HCT116 (cell line): ENCODE data around the gene ZC3H12D.

ENCODE experiments used
- EZH2phosphoT487 ChIP-seq: fragments of 200-600 bp; IDR thresholded peaks from 2 replicates; pipeline ENCODE4 v1.6.1; 2018; ENCODE audit warnings: antibody characterized with exemption, borderline replicate concordance
- POLR2A ChIP-seq: IDR thresholded peaks from 2 replicates; pipeline ENCODE4 v1.7.0; 2011; ENCODE audit warnings: borderline replicate concordance; ENCODE audit not compliant: insufficient read depth, insufficient read length; ENCODE audit errors: extremely low read depth
- POLR2AphosphoS5 ChIP-seq: IDR thresholded peaks from 2 replicates; pipeline ENCODE4 v1.6.1; 2011; ENCODE audit warnings: mild to moderate bottlenecking, low read depth, low read length, moderate library complexity
- RAD21 ChIP-seq: IDR thresholded peaks from 2 replicates; pipeline ENCODE4 v1.6.1; 2012; ENCODE audit warnings: low read depth, mild to moderate bottlenecking
- SP1 ChIP-seq: IDR thresholded peaks from 2 replicates; pipeline ENCODE4 v1.6.1; 2012; ENCODE audit warnings: low read depth
- SRF ChIP-seq: IDR thresholded peaks from 2 replicates; pipeline ENCODE4 v1.6.1; 2012; ENCODE audit warnings: low read depth
- TF ChIP-seq, protein P1 (sequence below), 3 experiments: fragments of 200-600 bp in 1 of 3; sonication (generic) in 1 of 3; IDR thresholded peaks in 2 of 3; conservative IDR thresholded peaks in 1 of 3; 2 replicates each; pipeline ENCODE4 v1.5.1; 2012 to 2017; ENCODE audit warnings: low read depth in 2 of 3, low read length in 2 of 3, antibody characterized with exemption in 1 of 3, borderline replicate concordance in 1 of 3, control low read depth in 1 of 3, mild to moderate bottlenecking in 1 of 3, mixed read lengths in 1 of 3, mixed run types in 1 of 3, moderate library complexity in 1 of 3; ENCODE audit not compliant: insufficient read depth in 1 of 3

DNA sequence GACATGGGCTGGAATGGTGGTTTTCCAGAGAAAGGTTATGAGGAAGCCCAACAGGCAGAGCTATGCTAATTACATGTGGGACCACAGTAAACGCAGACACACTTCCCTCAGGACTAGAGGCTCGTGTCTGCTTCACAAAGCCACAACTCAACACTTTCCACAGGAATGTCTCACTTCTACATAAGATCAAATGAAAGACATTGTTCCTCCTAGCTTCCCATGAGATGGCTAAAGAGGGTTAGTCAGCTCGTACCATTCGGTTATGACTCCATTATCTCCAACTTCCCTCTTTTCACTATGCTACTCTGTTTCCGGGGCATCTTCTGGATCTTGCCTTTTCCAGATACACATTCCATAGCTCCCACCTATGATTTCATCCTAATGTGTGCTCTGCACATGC, 29.1 kb upstream of the ZC3H12D start:
- no peak for TF ChIP-seq EZH2phosphoT487
- TF ChIP-seq RAD21: no peak
- TF ChIP-seq POLR2A: no peak
- TF ChIP-seq SRF: no peak
- no peak for TF ChIP-seq SP1
- TF ChIP-seq POLR2AphosphoS5: no peak
- TF ChIP-seq, protein P1, sequence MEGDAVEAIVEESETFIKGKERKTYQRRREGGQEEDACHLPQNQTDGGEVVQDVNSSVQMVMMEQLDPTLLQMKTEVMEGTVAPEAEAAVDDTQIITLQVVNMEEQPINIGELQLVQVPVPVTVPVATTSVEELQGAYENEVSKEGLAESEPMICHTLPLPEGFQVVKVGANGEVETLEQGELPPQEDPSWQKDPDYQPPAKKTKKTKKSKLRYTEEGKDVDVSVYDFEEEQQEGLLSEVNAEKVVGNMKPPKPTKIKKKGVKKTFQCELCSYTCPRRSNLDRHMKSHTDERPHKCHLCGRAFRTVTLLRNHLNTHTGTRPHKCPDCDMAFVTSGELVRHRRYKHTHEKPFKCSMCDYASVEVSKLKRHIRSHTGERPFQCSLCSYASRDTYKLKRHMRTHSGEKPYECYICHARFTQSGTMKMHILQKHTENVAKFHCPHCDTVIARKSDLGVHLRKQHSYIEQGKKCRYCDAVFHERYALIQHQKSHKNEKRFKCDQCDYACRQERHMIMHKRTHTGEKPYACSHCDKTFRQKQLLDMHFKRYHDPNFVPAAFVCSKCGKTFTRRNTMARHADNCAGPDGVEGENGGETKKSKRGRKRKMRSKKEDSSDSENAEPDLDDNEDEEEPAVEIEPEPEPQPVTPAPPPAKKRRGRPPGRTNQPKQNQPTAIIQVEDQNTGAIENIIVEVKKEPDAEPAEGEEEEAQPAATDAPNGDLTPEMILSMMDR (IDR thresholded peaks at IDR 0.05 in 2 of 3, conservative IDR thresholded peaks at IDR 0.05 in 1 of 3; ENCODE audit: borderline replicate concordance in 1 of 3, insufficient read depth in 1 of 3, low read depth in 2 of 3, low read length in 2 of 3): no peak
